Measurements from ENCODE around the gene ZNF414. TPM values are rescaled to one million over a fixed set of nuclear protein-coding genes. Genes with fewer than 3 reads are reported as not detected.

ZNF414 gene
- total RNA-seq, 2 experiments from 2014 or later: 8.7 to 47.5 TPM

- Histone ChIP-seq H4K20me1 (ENCODE audit: insufficient read depth, low read length) (no peaks in the 10 kb centered on the region), H3K9me3 (ENCODE audit: low read length) (no peaks in the 10 kb centered on the region), H3K79me2 (ENCODE audit: insufficient read depth, low read depth, low read length) (no peaks in the 10 kb centered on the region), H3K4me3 (ENCODE audit: low read depth, low read length, poor library complexity, severe bottlenecking) (no peak overlapping the region), H3K27ac (ENCODE audit: low read depth, low read length, poor library complexity, severe bottlenecking) (no peak overlapping the region), H3K4me1 (ENCODE audit: insufficient read depth, low read length, poor library complexity, severe bottlenecking) (peaks cover 13% of the 10 kb centered on the region), H3K9me2 (ENCODE audit: insufficient read depth, low read length) (no peaks in the 10 kb centered on the region), H3K4me2 (ENCODE audit: low read length) (no peak overlapping the region), H3K36me3 (ENCODE audit: insufficient read depth, low read length) (peaks cover 53% of the 10 kb centered on the region), H2AFZ (ENCODE audit: low read length) (no peak overlapping the region)
- TF ChIP-seq EZH2phosphoT487 (IDR thresholded peaks at IDR 0.05; ENCODE audit: borderline replicate concordance, low read depth, low read length) (no peak), CTCF (conservative IDR thresholded peaks at IDR 0.05; ENCODE audit: low read length) (no peak)
- intact Hi-C loops (cut with micrococcal nuclease; ENCODE audit: unreplicated experiment): no loop called here
- no peak for DNase-seq (ENCODE audit: low spot score)
- CTCF ChIA-PET (ENCODE audit: unreplicated experiment): no interaction called here
- BruUV-seq (replicated peaks): no TSS peak
- POLR2A ChIA-PET: no interaction called here
Measured at GRCh38 chr19:8490395-8490760, 23.6 kb downstream of the ZNF414 start.

GRCh38 chr19:8489561-8490394 lies 24.2 kb downstream of the ZNF414 start:
- no peak overlapping the region for H3K4me3 ChIP-seq (ENCODE audit: low read depth, low read length, poor library complexity, severe bottlenecking)
- H3K9me2 ChIP-seq (ENCODE audit: insufficient read depth, low read length): no peaks in the 10 kb centered on the region
- peaks cover 59% of the 10 kb centered on the region for H3K36me3 ChIP-seq (ENCODE audit: insufficient read depth, low read length)
- no TSS peak for BruUV-seq (replicated peaks)
- ChIA-PET CTCF (ENCODE audit: unreplicated experiment) (no interaction called here), POLR2A (no interaction called here)
- H4K20me1 ChIP-seq (ENCODE audit: insufficient read depth, low read length): no peaks in the 10 kb centered on the region
- no peak for DNase-seq (ENCODE audit: low spot score)
- H3K27ac ChIP-seq (ENCODE audit: low read depth, low read length, poor library complexity, severe bottlenecking): no peak overlapping the region
- TF ChIP-seq CTCF (conservative IDR thresholded peaks at IDR 0.05; ENCODE audit: low read length) (no peak), EZH2phosphoT487 (IDR thresholded peaks at IDR 0.05; ENCODE audit: borderline replicate concordance, low read depth, low read length) (no peak)
- no peaks in the 10 kb centered on the region for H3K79me2 ChIP-seq (ENCODE audit: insufficient read depth, low read depth, low read length)
- intact Hi-C loops (cut with micrococcal nuclease; ENCODE audit: unreplicated experiment): no loop called here
- H3K9me3 ChIP-seq (ENCODE audit: low read length): no peaks in the 10 kb centered on the region
- H3K4me1 ChIP-seq (ENCODE audit: insufficient read depth, low read length, poor library complexity, severe bottlenecking): peaks cover 11% of the 10 kb centered on the region
- H2AFZ ChIP-seq (ENCODE audit: low read length): no peak overlapping the region
- H3K4me2 ChIP-seq (ENCODE audit: low read length): no peak overlapping the region

GRCh38 chr19:8488365-8488764 lies 25.6 kb downstream of the ZNF414 start:
- TF ChIP-seq CTCF (conservative IDR thresholded peaks at IDR 0.05; ENCODE audit: low read length) (no peak), EZH2phosphoT487 (IDR thresholded peaks at IDR 0.05; ENCODE audit: borderline replicate concordance, low read depth, low read length) (no peak)
- POLR2A ChIA-PET: no interaction called here
- Histone ChIP-seq H3K4me2 (ENCODE audit: low read length) (no peak overlapping the region), H3K9me3 (ENCODE audit: low read length) (no peaks in the 10 kb centered on the region), H3K4me1 (ENCODE audit: insufficient read depth, low read length, poor library complexity, severe bottlenecking) (no peaks in the 10 kb centered on the region), H2AFZ (ENCODE audit: low read length) (no peak overlapping the region), H3K36me3 (ENCODE audit: insufficient read depth, low read length) (peaks cover 73% of the 10 kb centered on the region), H3K9me2 (ENCODE audit: insufficient read depth, low read length) (no peaks in the 10 kb centered on the region), H3K79me2 (ENCODE audit: insufficient read depth, low read depth, low read length) (no peaks in the 10 kb centered on the region), H3K4me3 (ENCODE audit: low read depth, low read length, poor library complexity, severe bottlenecking) (no peak overlapping the region), H3K27ac (ENCODE audit: low read depth, low read length, poor library complexity, severe bottlenecking) (no peak overlapping the region), H4K20me1 (ENCODE audit: insufficient read depth, low read length) (no peaks in the 10 kb centered on the region)
- CTCF ChIA-PET (ENCODE audit: unreplicated experiment): no interaction called here
- intact Hi-C loops (cut with micrococcal nuclease; ENCODE audit: unreplicated experiment): no loop called here
- BruUV-seq (replicated peaks): no TSS peak
- no peak for DNase-seq (ENCODE audit: low spot score)

Data from OCI-LY7 (cell line).